ENCODE data around the gene HOXA11. TPM values are rescaled to one million over a fixed set of nuclear protein-coding genes. Genes with fewer than 3 reads are reported as not detected.

Gene HOXA11
- total and polyA plus RNA-seq, 2 of the 4 experiments (the other 2 are of a cell fraction): 0.05 TPM; not detected in 1

GRCh38 chr7:27148031-27148755, 36.8 kb downstream of the HOXA11 start:
- Histone ChIP-seq H3K4me2 (ENCODE audit: low read depth, low read length) (peak overlapping the region; percentile 76), H2BK20ac (ENCODE audit: low read depth, low read length) (peak overlapping the region; percentile 33; the same call in 1 of the 2 replicates), H2BK5ac (ENCODE audit: low read depth, low read length, poor library complexity, severe bottlenecking) (peak overlapping the region; percentile 64), H3K27me3 (ENCODE audit: control insufficient read depth, insufficient read depth, low read length) (no peaks in the 10 kb centered on the region), H2BK120ac (ENCODE audit: low read depth, low read length) (peak overlapping the region; percentile 56), H4K20me1 (ENCODE audit: insufficient read depth, low read length) (no peaks in the 10 kb centered on the region), H4K5ac (ENCODE audit: low read depth, low read length) (peak overlapping the region; percentile 61), H3K36me3 (ENCODE audit: control insufficient read depth, insufficient read depth, low read length) (no peaks in the 10 kb centered on the region; the same call in 1 of the 2 replicates), H3K27ac (ENCODE audit: insufficient read depth, low read length) (peak overlapping the region; percentile 96), H4K91ac (ENCODE audit: insufficient read depth, low read depth, low read length) (peak overlapping the region; percentile 77), H3K9me1 (ENCODE audit: insufficient read depth, low read length) (no peaks in the 10 kb centered on the region), H3K4me3 (ENCODE audit: insufficient read depth, low read depth, low read length) (peak overlapping the region; percentile 38), H3K79me1 (ENCODE audit: low read depth in 1 of 2, low read length in 2 of 2) (peaks cover 9 to 27% of the 10 kb centered on the region in 2 experiments; a peak in 3 of 4 replicates), H3K4me1 (ENCODE audit: control insufficient read depth, insufficient read depth, low read length) (peaks cover 17% of the 10 kb centered on the region), H3K9me3 (ENCODE audit: control insufficient read depth, insufficient read depth, low read length) (no peaks in the 10 kb centered on the region), H3K9ac (ENCODE audit: low read depth, low read length) (peak overlapping the region; percentile 68), H2AK9ac (replicated peaks; ENCODE audit: low read depth, low read length, poor library complexity) (peak overlapping the region; percentile 10), H3K56ac (ENCODE audit: extremely low read depth, insufficient read depth, low read length) (0 out of 2 replicates have a peak overlapping the region, but pooled peaks have one; percentile 13), H2BK15ac (ENCODE audit: low read depth, low read length) (peak overlapping the region; percentile 53; the same call in 2 of the 3 replicates), H3K14ac (replicated peaks; ENCODE audit: low read depth, low read length) (peak overlapping the region; percentile 86), H4K8ac (ENCODE audit: low read depth in 2 of 2, low read length in 2 of 2) (peak overlapping the region; percentile 82 to 84), H3K4ac (ENCODE audit: low read depth, low read length) (peak overlapping the region; percentile 79), H3K23ac (ENCODE audit: low read depth, low read length) (peak overlapping the region; percentile 96), H2AK5ac (ENCODE audit: low read depth, low read length) (peak overlapping the region; percentile 78), H3K18ac (ENCODE audit: low read depth, low read length) (peak overlapping the region; percentile 47), H2AFZ (replicated peaks; ENCODE audit: low read length, poor library complexity) (peak overlapping the region; percentile 90)
- POLR2A ChIA-PET (ENCODE audit: unreplicated experiment): no interaction called here
- ATAC-seq (ENCODE audit: low read depth) (no peak), DNase-seq (no peak)
- in situ Hi-C loops (cut with MboI; ENCODE audit: low sequenced_read_pairs): loop anchor here (10.0 kb wide), 1 partner anchor 953 kb away; no protein-coding TSS in a partner anchor
- CTCF ChIA-PET: no interaction called here
- intact Hi-C loops (cut with micrococcal nuclease): loop anchor here (5.0 kb wide), 1 partner anchor 1056 kb away; no protein-coding TSS in a partner anchor
- TF ChIP-seq MAZ (IDR thresholded peaks at IDR 0.05; ENCODE audit: borderline replicate concordance, low read depth, low read length) (no peak), CEBPB (IDR thresholded peaks at IDR 0.05; ENCODE audit: low read depth, low read length) (no peak), SMC3 (IDR thresholded peaks at IDR 0.05; ENCODE audit: low read depth, low read length) (no peak), NFE2L2 (IDR thresholded peaks at IDR 0.05; ENCODE audit: low read depth, low read length) (no peak), RFX5 (IDR thresholded peaks at IDR 0.05; ENCODE audit: low read depth, low read length) (no peak), CHD1 (IDR thresholded peaks at IDR 0.05; ENCODE audit: low read depth, low read length) (no peak), MXI1 (IDR thresholded peaks at IDR 0.05; ENCODE audit: borderline replicate concordance, low read depth, low read length) (no peak), RAD21 (IDR thresholded peaks at IDR 0.05; ENCODE audit: low read length) (no peak), FOS (IDR thresholded peaks at IDR 0.05; ENCODE audit: low read depth, low read length) (no peak)
- dilution Hi-C loops (cut with HindIII; ENCODE audit: low sequenced_read_pairs, unreplicated experiment): no loop called here
- 18% methylated on average over 11 of the region's 28 CpGs; no CpG with 5 or more reads in 1 of the 2 experiments for WGBS, 2 experiments (ENCODE audit: extremely low coverage in 2 of 2, insufficient read length in 1 of 2)
- no TSS peak for BruUV-seq (replicated peaks)

Measured in IMR-90 (cell line).